Stimulated activated CD4-positive, alpha-beta T cell treated with anti-CD3 and anti-CD28 coated beads, Interleukin-1b, Interleukin-23, amount 100 ng/mL, for 1 hour (primary cell): ENCODE measurements around the gene C3.
"Not testable (repeated sequence)": the region's sequence is repeated elsewhere in the genome, so short reads cannot be mapped to it uniquely, and the experiment has no call there.

Experiments used
- DNase-seq, 2 donors: peaks; one replicate each; pipeline ENCODE4 v3.0.0-alpha.2; 2020; ENCODE audit warnings: low read depth in 2 of 2

The C3 gene

GRCh38 chr19:6663236-6664201, 56.9 kb downstream of the C3 start:
- no peak for DNase-seq

DNA sequence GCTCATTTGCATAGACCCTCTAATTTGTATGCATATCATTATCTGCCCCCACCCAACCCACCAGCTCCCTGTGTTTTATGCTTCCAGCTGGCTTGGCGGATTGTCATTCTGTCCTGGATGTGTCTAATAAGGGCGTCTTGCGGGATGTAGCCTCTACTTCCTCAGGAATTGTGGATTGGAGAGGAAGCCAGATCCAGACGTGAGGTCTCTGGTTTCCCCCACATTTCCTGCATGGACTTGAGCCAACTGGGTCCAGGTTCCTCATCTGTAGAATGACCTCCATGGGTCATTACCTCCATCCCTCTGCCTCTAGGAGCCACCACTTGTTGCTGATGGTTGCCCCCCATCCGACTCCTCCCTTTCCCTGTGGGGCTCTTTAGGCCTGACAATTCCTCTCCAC, 57.7 kb downstream of the C3 start:
- no peak for DNase-seq

GRCh38 chr19:6661509-6662244, 58.8 kb downstream of the C3 start:
- DNase-seq = not testable (repeated sequence)

DNA sequence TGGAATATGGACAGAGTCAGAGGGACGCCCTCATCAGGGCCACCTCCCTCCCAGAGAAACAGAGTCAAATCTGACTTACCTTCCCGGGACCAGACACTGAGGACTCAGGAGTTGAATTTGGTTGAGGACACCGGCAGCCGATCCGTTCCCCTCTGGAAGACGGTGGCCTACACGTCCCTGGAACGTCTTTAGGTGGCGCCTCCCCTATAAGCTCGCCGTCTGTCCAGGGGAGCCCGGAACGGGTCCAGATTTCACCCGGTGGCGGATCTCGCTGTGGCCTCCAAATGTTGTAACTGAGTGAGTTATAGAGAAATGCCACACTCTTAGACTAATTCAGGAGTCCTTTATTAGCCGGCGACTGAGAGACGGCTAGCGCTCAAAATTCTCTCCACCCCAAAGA, 59.5 kb downstream of the C3 start:
- no peak for DNase-seq

DNA sequence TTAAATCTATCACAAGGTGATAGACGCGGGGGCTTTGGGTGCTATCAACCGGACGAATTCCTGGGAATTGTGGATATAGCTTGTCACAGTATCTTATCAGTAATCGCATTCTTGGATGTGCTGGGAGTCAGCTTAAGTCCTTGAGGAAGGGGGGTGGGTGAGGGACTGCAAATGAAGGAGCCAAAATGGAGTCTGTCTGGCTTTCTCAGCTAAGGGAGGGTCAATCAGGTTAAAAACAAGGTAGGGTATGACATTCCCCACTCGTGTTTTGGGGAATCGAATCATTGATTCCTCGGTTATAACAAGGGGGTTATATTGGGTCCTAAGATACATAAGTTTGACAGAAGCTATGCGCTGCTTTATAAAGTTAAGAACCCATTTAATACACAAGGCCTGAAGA, 64.1 kb downstream of the C3 start:
- DNase-seq = not testable (repeated sequence)

GRCh38 chr19:6654347-6655310, 65.8 kb downstream of the C3 start:
- DNase-seq = no peak

- no peak for DNase-seq
These were observed 67.7 kb downstream of the C3 start for GRCh38 chr19:6652805-6653094.

GRCh38 chr19:6651965-6652804, 68.3 kb downstream of the C3 start:
- DNase-seq = no peak

DNA sequence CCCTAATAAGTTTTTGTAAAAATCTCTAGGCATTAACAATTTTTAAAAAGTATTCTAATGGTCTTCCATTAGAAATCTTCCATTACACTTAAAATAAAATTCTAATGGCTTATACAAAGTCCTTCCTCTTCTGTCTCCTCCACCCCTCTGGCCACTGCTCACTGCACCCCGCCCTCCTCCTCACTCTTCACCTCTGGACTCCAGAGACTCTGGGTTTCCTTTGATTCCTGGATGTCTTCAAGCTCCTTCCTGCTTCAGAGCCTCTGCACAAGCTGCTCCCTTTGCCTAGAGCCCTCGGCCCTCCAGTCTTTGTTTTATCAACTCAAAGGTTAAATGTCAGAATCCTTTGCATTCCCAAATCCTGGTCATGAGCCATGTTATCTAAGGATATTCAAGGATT, 71.3 kb downstream of the C3 start:
- no peak for DNase-seq

DNA sequence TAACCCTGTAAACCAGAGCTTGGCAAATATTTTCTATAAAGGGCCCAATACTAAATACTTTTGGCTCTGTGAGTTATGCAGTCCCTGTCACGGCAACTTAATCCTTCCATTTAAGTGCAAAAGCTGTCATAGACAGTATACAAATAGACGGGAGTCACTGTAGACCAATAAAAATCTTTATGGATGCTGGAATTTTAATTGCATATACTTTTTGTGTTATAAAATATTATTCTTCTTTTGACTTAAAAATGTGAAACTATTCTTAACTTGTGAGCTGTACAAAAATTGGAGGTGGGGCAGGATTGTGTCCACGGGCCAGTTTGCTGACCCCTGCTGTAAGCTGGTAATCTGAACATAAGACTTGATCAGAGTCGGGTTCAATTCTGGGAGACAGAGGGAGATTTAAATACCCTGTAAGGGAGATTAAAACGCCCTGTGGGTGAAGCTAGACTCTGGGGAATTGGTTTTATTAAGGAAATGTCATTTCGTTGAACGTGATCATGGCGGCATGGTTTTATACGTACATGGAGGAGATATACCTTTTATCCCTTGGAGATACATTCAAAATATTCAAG, 72.2 kb downstream of the C3 start:
- DNase-seq = no peak

DNA sequence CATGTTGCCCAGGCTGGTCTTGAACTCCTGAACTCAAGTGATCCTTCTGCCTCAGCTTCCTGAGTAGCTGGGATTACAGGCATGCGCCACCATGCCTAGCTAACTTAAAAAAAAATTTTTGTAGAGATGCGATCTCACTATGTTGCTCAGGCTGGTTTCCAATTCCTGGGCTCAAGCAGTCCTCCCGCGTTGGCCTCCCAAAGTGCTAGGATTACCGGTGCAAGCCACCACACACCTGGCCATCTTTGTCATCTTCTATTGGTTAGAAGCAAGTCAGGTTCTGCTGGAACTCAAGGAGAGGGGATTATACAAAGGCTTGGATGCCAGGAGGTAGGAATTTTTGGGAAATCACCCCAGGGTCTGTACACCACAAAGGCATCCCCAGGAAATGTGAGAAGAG, 75.7 kb downstream of the C3 start:
- DNase-seq = no peak

GRCh38 chr19:6640333-6640732, 80.1 kb downstream of the C3 start:
- not testable (repeated sequence) for DNase-seq

DNA sequence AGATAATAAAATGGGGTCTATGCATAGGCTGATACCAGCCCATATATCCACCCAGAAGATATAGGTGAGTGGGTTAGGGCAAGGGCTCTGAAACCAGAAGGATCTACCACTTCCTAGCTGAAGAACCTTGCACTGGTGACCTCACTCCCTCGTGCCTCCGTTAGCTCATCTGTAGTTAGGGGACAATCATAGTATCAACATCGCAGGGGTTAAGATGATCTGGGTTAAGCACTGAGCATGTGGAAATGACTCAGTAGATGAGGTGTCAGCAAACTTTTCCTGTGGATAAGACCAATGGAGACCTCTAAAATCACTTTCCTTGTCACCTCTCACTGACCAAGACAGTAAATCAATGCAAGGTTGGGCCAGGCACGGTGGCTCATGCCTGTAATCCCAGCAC, 81.0 kb downstream of the C3 start:
- DNase-seq = no peak

- not testable (repeated sequence) for DNase-seq
These were observed 87.0 kb downstream of the C3 start for GRCh38 chr19:6633456-6633813.

GRCh38 chr19:6632747-6633455, 87.5 kb downstream of the C3 start:
- DNase-seq = peak in 1 of 2 donors; percentile 24

DNA sequence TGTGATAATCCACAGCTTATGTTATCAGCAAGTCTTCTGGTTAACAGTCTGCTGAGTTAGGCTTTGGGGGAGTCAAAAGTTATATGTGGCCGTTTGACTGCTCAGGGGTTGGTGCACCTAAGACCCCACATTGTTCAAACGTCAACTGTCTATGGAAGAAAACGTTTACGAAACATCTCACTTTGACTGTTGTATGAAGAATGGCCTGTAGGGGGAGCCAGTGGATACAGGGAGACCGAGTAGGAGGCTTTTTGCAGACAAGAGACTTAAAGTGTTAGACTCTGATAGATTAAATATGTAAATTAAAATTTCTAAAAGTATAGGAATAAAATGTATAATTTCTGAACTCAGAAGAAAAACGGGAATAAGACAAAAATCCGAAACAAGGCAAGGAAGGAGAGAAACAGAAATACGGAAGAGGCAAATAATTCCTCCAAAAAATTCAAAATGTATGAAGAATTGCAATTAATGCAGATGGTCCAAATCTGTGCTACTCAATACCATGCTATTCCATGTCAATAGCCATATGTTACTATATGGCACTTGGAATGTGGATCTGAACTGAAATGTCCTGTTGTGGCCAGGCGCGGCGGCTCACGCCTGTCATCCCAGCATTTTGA, 88.3 kb downstream of the C3 start:
- DNase-seq = peak; percentile 66 to 74
